ENCODE data around the gene TMEM165.

GRCh38 chr4:55458164-55458563, 62.4 kb downstream of the TMEM165 start:
- TF ChIP-seq CTCF (IDR thresholded peaks at IDR 0.05) (no peak), POLR2A (IDR thresholded peaks at IDR 0.05) (no peak)

Data from adrenal gland (tissue), 5 donors.